Measurements from ENCODE around the gene ABCG2.

DNA sequence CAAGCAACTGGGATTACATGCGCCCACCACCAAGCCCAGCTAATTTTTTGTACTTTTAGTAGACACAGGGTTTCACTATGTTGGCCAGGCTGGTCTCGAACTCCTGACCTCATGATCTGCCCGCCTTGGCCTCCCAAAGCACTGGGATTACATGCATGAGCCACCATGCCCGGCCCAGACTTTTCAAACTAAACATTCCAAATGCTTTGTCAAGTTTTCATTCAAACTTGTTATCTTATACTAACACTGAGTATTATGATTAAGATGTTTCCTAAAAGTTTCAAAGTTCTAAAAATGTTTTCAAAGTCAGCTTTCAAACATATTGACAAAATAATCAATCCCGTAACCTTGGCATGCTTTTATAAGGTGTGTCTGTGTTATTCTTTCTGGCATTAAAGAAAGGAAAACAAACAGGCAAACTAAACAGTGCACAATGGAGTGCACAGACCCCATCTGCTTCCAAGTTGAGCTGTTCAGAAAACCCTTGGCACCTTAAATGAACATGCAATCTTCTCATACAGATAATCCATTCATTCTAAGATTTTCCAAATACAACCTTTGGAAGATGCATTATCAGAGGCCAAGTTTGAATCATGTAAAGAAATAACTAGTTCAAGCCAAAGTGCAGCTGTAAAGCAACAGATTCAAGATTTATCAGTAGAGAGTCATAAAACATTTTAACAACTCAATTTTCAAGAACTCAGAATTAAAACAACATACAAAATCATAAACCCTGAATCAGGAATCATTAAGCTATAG is 49.1 kb downstream of the ABCG2 start:
- TF ChIP-seq, protein P1, sequence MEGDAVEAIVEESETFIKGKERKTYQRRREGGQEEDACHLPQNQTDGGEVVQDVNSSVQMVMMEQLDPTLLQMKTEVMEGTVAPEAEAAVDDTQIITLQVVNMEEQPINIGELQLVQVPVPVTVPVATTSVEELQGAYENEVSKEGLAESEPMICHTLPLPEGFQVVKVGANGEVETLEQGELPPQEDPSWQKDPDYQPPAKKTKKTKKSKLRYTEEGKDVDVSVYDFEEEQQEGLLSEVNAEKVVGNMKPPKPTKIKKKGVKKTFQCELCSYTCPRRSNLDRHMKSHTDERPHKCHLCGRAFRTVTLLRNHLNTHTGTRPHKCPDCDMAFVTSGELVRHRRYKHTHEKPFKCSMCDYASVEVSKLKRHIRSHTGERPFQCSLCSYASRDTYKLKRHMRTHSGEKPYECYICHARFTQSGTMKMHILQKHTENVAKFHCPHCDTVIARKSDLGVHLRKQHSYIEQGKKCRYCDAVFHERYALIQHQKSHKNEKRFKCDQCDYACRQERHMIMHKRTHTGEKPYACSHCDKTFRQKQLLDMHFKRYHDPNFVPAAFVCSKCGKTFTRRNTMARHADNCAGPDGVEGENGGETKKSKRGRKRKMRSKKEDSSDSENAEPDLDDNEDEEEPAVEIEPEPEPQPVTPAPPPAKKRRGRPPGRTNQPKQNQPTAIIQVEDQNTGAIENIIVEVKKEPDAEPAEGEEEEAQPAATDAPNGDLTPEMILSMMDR (IDR thresholded peaks at IDR 0.05 in 2 of 3, conservative IDR thresholded peaks at IDR 0.05 in 1 of 3; ENCODE audit: borderline replicate concordance in 1 of 3, insufficient read depth in 1 of 3, low read depth in 2 of 3, low read length in 2 of 3): no peak
- no peak for TF ChIP-seq JUND (IDR thresholded peaks at IDR 0.05)
- no peak for TF ChIP-seq ATF3 (IDR thresholded peaks at IDR 0.05)
- no peak for TF ChIP-seq FOSL1 (IDR thresholded peaks at IDR 0.05; ENCODE audit: low read depth)
- no peak for TF ChIP-seq POLR2AphosphoS5 (IDR thresholded peaks at IDR 0.05; ENCODE audit: low read depth, low read length)
- no peak for TF ChIP-seq CEBPB (IDR thresholded peaks at IDR 0.05; ENCODE audit: low read depth)
- no peak for TF ChIP-seq TCF7L2 (IDR thresholded peaks at IDR 0.05; ENCODE audit: borderline replicate concordance, extremely low read depth, insufficient read depth, insufficient read length)
- no peak for TF ChIP-seq ZBTB33 (IDR thresholded peaks at IDR 0.05; ENCODE audit: extremely low read depth, insufficient replicate concordance, low read length)
- TF ChIP-seq EZH2phosphoT487 (IDR thresholded peaks at IDR 0.05; ENCODE audit: borderline replicate concordance): no peak
- no peak for TF ChIP-seq MAX (IDR thresholded peaks at IDR 0.05)
